Brain pericyte (primary cell): ENCODE data around the gene EXOC8.

Source experiments
- DNase-seq: peaks from one replicate; pipeline ENCODE4 v3.0.0-alpha.2; 2012; ENCODE audit warnings: low read depth, low spot score

EXOC8 gene

DNA sequence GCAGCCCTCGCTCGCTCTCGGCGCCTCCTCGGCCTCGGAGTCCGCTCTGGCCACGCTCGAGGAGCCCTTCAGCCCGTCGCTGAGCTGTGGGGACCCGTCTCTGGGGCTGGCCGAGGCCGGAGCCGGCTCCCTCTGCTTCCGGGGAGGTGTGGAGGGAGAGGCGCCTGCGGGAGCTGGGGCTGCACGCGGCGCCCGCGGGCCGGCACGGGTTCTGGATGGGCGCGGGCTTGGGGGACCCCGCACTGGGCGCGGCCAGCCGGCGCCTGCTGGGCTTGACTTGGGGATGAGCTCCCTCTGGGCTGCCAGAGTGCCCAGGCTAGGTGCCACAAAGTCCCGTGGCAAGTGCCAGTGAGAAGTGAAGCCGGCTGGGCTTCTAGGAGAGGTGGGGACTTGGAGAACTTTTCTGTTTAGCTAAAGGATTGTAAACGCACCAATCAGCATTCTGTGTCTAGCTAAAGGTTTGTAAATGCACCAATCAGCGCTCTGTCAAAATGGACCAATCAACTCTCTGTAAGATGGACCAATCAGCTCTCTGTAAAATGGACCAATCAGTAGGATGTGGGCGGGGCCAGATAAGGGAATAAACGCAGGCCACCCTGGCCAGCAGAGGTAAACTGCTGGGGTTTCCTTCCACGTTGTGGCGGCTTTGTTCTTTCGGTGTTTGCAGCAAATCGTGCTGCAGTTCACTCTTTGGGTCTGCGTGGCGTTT, 20.2 kb downstream of the EXOC8 start:
- DNase-seq: no peak

DNA sequence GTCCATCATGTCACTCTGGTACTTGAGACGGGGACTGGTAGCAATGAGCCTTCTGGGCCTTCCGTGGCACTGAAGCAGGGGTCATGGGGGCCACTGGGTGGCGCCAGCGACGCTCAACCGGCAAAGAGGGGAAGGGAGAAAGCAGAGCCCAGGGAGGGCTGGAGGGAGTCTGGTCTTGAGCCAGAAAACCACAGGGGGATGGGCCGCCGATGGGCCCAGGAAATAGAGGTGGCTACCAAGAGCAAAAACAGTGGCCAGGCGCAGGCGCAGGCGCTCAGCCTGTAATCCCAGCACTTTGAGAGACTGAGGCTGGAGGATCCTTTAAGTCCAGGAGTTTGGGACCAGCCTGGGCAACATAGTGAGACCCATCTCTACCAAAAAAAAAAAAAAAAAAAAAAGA, 21.8 kb downstream of the EXOC8 start:
- no peak for DNase-seq

DNA sequence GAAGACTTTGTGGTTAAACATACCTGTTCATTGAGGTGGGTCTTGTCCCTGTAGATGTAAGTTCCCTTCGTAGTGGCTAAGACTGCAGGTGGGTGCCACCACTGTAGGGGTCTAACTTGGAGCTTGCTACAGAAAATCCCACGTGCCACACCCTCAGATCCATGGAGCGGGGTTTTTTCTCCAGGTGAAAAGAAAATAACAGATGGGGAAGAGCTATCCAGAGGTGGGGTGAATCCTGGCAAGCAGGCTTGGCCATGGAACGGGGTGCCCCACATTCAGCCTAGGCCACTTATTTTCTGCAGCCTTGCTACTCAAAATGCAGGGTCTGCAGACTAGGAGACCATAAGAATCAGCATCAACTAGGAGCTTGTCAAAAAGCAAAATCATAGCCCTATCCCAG, 24.0 kb downstream of the EXOC8 start:
- no peak for DNase-seq

DNA sequence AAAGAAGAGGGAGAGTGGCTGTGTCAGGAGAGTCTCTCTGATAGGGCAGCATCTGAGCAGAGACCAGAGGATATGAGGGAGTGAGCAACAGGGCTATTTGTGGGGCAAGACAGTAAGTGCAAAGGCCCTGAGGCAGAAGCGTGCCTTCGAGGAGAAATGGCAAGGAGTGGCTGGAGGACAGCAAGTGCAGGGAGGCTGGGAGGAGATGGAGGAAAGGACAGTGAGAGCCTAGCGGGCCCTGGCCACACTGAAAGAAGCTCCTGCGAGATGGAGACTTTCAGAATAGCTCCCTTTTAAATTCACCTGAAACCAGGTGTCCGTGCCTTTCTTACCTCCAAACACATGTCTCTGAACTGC, 25.2 kb downstream of the EXOC8 start:
- no peak for DNase-seq

DNA sequence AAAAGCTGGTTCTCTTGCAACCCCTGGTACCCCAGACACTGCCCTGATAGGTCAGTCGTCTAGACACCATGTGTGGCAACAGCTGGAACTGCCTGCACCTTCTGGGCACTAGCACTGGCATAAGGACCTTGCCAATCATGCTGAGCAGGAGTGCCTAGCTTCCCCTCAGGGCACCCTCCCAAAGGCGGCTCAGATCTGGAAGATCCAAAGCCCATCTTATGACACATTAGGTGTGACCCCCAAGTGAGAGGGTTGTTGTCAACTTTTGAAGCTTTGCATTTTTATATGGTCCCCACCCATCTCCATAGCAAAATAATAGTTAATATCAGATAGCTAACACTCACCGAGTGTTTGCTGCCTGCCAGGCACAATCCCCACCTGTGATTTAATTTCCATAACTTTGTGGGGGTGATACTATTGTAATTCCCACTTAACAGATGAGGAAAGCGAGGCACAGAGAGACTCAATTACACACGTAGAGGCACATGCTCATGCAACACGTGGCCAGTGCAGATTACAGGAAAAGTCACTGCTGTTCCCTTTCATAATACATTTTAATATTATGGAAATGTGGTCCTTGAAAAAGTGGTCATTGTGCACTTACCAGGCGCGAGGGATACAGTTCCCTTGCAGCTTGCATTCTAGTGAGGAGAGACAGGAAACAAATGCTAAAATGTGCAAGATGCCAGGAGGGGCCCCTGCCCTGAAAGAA, 25.8 kb downstream of the EXOC8 start:
- DNase-seq: no peak

DNA sequence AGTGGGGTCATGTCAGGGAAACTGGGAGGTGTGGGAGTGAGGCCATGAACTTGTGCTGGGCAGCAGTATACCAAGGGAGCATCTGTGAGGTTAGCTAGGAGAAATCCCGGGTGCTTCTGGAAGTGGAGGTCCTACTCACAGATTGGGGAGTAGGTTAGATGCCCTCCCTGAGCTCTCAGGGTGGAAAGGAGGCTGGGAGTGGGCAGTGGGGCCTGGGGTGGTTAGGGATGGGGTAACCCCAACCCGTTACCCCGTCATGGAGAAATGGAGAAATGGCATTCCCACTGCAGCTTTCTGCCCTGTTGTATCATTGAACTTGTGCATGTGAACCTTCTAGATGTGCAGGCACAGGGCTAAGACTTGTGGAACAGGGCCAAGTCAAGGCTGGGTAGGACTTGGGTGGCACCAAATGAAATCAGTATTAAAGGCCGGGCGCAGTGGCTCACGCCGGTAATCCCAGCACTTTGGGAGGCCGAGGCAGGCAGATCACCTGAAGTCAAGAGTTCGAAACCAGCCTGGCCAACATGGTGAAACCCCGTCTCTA, 27.2 kb downstream of the EXOC8 start:
- DNase-seq: no peak

DNA sequence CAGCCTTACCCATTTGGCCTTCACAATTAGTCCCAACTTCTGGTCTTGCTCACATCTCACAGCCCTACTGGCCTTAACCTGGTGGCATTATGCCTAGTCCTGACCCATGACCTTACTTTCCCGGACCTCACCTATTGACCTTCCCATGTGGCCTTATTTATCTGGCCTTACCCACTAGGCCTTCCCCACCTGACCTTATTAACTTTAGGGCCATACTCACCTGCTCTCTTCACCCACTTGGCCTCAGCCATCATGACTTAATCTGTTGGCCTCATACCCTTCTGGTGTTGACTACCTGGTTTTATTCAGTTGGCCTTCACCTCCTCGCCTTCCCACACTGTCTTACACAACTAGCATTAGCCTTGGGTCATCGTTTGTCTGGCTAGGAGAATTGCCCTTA, 35.7 kb downstream of the EXOC8 start:
- no peak for DNase-seq

DNA sequence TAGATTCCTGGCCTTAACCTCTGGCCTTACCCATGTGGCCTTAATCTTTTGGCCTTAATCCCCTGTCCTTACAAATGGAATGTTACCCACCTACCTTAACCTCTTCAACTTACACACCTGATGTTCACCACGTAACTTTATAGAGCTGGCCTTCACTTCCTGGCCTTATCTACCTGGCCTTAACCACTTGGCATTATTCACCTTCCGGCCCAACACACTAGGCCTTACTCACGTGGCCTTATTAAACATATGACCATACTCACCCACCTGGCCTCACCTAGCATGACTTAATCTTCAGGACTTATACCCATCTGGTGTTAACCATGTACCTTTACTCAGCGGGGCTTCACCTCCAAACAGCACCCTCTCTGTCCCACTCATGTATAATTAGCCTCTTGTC, 41.7 kb downstream of the EXOC8 start:
- no peak for DNase-seq

DNA sequence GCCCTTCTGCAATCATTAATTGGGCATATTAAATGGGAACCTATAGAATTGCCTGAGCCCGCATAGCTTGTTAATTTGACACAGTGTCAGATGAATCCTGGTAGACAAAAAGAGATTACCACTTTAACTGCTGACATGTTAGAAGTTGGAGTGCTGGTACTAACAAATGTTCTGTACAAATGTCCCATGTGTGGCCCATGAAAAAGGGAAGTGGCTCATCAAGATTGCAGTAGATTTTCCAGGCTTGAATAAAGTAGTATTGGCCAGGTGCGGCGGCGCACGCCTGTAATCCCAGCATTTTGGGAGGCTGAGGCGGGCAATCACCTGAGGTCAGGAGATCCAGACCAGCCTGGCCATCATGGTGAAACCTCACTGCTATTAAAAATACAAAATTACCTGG, 51.0 kb downstream of the EXOC8 start:
- no peak for DNase-seq

DNA sequence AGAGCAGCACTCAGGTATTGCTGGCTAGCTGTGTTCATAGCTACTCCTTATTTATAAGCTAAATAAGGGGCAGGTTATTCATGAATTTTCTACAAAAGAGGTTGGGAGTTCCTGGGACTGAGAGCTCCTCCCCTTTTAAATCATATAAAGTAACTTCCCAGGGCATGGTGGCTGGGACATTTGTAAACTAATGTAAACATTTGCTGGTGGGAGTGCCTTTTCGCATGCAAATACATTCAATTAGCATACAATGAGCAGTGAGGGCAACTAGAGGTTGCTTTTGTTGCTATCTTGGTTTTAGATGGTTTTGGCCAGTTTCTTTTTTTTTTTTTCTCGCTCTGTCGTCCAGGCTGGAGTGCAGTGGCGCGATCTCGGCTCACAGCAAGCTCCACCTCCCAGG, 53.2 kb downstream of the EXOC8 start:
- DNase-seq: no peak
